Measurements from ENCODE around the gene C22orf31.

Gene C22orf31

DNA sequence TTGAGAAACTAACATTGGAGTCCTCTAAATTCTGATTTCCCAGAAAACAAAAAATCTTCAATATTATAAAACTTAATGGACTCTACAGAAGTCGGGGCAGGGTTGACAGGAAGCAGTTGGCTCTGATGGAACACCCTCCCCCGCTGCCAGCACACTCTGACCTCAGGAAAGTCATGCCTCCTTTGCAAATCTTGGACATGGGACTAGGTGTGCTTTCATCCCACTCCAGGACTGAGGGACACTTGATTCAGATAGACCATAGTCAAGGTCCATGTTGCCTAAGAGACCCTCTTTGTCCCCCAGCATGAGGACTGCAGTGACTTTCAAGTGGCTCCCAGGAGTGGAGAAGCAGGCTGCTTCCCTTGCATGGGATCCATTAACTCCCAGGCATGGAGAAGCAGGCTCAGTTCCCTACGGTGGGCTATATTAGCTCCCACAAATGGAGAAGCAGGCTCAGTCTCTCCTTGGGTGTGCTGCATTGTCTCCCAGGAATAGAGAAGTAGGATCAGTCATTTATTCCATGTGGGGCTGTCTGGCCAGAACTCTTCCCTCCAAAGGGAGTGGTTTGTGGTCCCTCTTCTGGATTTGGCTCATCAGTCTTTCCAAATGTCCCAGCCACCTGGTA lies 38.3 kb downstream of the C22orf31 start:
- no peak for DNase-seq

- DNase-seq, result no peak
Observed at GRCh38 chr22:29022101-29022817, 39.4 kb downstream of the C22orf31 start.

GRCh38 chr22:29018293-29019189 lies 43.1 kb downstream of the C22orf31 start:
- no peak for DNase-seq

DNA sequence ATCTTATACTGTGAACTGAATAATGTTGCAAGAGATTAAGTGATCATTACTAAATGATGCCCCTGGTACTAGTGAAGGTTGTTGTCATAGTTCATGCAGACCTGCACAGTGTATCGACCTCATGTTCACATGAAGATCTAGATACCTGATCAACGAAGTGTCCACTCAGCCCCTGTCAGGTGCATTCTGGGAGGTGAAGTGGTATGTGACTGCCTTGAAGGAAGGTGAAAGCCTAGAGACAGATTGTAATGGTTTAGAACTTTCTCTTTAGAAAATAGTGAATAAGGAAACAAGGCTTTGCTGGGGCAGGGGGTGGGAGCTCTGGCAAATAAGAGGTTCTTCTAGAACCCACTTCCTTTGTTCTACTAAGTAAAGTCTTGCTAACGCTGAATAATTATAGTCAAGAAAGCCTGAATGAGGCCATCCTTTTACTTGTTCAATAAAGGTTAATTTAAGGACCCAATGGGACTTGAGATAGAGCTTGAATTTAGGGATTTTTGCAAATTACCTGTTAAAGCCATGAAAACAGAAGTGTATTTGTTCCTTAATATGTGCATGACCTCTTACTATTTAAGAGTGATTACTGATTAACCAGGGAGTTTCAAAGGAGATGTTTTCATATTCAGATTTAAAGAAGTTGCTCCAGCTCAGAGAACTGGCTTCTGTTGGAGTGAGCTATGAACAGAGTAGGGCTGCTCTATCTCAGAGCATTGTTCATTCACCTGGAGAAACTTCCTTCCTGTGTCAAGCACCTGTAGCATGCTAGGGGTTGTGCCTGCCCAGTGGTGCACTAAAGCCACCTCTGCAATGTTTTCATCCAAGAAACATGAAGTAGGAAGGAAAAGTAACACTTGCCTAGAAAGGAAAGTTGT lies 45.3 kb downstream of the C22orf31 start:
- no peak for DNase-seq

- DNase-seq, result no peak
Observed at GRCh38 chr22:29014773-29015172, 46.9 kb downstream of the C22orf31 start.

- no peak for DNase-seq
Observed at GRCh38 chr22:29014293-29014692, 47.3 kb downstream of the C22orf31 start.

GRCh38 chr22:29012952-29013351 lies 48.7 kb downstream of the C22orf31 start:
- DNase-seq, result no peak

GRCh38 chr22:29012101-29012433 lies 49.6 kb downstream of the C22orf31 start:
- no peak for DNase-seq

- DNase-seq, result no peak
Observed at GRCh38 chr22:29011240-29012100, 50.2 kb downstream of the C22orf31 start.

- DNase-seq, result no peak
Observed at GRCh38 chr22:29009148-29009547, 52.5 kb downstream of the C22orf31 start.
